Measurements from ENCODE around the gene TPM3.
"Not testable (repeated sequence)": the region's sequence is repeated elsewhere in the genome, so short reads cannot be mapped to it uniquely, and the experiment has no call there.

Gene TPM3

DNA sequence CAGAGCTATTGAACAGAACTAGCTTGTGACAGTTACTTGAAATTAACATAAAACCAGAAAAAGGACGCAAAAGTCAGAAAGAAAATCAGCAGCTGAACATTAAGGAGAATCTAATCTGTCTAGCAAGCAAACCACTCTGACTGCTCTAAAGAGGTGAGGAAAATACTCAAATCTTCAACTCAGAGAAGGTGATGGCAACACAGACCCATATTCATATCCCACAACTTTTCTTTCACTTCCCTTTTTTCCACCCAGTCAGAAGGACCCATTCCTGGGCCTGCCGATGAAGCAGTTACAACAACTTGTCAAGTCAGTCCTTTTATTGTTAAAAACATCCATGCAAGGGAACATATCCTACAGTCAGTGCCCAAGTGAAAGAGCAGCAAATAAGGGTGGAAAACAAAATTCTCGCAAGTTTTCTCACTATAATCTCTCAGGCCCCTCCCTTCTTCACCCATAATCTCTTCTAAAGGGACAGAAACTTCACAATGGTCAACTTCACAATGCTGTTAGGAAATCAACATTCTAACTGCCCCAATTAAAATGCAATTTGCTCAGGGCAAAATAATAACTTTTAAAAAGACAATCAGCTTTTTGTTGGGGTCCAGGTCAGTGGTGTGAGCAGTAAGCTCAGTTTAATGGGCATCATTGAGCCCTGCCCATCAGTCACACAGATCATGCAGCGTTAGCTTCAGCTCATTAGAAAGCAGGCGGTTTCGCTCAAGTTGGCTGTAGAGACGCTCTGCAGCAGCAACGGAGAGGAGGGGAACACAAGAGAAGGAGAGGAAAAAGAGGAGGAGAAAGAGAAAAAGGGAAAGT lies 33.4 kb downstream of the TPM3 start:
- no peak for DNase-seq

DNA sequence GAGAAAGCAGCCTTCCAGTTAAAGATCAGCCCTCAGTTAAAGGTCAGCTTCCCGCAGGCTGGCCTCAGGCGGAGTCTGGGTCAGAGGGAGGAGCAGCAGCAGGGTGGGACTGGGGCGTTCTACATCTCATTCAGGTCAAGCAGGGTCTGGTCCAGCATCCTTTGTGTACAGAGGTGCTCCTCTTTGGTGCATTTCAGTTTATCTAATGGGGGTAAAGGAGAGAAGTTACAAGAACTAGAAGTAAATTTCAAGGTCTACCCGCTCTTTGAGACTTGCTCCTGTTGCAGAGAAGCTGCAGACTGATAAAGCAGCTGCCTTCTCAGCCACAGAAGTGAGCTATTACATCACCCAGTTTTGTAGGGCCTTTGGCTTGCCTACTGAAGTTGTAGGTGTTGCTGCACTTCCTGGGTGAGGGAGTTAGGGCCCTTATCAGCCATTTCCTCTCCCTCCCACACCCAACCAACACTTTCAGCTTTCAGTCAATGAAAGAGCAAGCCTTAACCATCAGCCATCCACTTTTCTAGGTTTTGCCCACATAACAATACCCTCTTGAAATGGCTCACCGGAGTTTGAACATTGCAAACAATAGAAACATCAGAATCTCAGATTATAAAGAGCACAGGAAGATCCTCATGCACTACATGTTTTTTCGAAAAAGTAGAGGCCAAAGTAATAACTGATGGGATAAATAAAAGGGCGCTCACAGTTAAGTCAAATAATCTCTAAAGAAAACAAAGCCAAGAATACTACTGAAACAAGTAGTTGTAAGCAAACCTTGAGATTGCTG lies 34.2 kb downstream of the TPM3 start:
- no peak for DNase-seq

DNA sequence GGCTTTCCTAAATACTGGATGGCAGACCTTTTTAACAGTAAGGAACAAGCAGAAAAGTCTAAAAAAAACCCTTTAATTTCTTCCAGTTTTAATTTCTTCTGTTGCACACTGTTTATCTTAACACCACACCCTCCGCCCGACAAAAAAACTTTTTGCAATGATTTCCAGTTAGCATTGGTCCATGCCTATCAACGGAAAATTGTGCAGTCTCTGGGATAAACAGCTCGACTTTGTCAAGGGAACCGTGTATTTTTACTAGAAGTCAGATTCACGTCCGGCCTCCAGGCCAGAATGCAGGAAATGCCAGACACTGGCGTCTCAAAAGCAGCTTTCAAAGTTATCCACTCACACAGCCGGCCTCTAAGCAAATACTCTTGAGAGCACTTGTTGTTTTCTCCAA lies 36.6 kb downstream of the TPM3 start:
- peak; percentile 31 for DNase-seq

DNA sequence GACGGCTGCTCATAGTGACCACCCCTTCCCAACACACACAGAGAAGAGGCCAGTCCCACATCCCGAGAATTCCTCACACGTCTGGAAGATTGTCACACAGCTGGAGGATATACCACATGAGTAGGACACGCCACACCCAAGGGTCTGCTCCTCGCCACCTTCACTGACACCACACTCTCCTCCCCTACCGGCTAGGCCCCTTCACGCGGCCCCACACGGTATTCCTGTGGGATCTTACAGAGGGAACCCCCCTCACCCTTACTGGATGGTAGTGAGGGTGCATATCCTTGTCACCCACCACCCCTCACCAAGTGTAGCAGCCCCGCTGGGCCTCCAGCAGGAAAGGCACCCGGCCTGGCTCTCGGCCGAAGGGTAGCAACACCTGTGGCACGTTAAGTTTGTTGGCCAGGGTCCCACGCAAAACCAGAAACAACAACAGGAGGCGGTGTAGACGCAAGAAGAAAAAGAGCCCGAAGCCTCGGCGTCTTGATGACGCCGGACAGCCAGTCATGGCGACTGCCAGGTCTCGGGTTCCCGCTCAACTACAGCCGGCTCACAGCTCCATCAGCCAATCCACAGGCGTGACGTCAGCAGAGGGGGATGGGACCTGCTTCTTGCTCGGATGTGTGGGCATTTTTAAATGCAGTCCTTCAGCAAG lies 37.2 kb downstream of the TPM3 start, which contains the start of gene NUP210L:
Gene NUP210L, minus strand, starts transcription at position 540 of the 658 bp plus-strand sequence.
- DNase-seq: no peak

DNA sequence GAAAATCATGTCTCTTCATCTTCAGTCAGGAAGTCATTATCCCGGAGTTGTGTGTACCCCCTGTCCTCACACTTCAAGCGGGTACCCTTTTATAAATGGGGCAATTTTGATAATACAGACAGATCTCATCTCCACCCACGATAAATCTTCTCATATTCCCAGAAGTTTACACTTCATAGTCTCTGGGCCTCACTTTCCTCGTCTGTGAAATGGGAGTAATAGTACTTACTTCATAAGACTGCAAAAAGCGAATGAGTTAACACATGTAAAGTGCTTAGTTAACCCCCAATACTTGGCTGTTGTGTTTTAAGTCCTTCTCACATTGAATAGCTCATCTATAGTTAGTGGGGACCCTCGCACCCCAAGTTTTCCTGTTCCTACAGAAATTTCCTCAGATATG lies 37.8 kb downstream of the TPM3 start:
- DNase-seq: no peak

DNA sequence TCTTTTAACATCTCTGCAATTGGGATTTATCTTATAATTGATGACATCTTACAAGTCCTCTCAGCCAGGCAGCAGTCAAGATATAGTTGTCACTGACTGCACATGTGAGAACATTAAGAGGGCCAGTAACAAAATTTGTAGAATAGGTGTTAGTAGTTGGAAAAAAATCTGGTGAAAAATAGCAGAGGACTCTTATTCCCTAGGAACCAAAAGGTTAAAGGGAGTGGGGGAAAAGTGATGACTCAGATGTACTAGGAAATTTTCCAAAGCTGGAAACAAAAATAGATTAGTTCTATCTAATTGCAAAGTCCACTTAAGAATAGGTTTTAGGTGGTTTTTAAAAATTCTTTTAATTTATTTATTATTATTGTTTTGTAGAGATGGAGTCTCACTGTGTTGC lies 40.6 kb downstream of the TPM3 start:
- no peak for DNase-seq

DNA sequence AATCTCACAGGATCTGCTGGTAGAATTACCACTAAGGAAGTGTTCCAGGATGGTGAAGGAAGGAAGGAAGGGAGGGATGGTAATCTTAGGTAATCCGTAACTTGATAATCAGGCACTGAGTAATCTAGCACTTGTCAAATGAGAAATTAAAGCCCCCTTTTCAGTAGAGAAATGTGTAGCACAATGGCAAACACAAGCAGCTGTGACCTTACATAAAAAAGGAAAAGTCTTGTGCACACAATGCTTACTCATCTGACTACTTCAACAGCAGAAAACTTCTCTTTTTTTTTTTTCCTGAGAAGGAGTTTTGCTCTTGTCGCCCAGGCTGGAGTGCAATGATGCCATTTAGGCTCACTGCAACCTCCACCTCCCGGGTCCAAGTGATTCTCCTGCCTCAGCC lies 43.1 kb downstream of the TPM3 start:
- DNase-seq: no peak

DNA sequence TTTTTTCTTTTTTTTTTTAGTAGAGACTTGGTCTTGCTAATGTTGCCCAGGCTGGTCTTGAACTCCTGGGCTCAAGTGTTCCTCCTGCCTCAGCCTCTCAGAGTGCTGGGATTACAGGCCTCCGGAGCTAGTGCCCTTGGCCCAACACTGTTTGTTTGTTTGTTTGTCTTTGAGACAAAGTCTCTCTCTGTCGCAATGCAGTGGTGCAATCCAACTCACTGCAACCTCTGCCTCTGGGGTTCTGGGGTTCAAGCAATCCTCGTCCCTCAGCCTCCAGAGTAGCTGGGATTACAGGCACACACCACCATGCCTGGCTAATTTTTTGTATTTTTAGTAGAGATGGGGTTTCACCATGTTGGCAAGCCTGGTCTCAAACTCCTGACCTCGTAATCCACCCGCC lies 44.4 kb downstream of the TPM3 start:
- DNase-seq: not testable (repeated sequence)

DNA sequence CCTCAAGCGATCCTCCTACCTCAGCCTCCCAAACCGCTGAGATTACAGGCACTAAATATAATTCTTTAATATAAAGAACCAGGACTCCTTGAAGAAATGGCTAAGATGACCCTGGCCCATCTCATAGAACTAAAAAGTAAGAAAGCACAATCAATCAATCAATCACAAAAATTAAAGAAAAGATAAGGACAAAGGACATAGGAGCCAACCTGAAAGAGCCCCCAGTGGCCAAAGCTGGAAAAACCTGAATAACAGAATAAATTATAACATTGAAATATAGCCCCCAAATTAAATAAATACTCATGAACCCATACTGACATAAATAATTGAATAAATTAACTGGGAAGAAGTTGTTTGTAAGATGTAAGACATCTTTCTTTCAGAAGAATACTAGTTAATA lies 45.9 kb downstream of the TPM3 start:
- DNase-seq: no peak

DNA sequence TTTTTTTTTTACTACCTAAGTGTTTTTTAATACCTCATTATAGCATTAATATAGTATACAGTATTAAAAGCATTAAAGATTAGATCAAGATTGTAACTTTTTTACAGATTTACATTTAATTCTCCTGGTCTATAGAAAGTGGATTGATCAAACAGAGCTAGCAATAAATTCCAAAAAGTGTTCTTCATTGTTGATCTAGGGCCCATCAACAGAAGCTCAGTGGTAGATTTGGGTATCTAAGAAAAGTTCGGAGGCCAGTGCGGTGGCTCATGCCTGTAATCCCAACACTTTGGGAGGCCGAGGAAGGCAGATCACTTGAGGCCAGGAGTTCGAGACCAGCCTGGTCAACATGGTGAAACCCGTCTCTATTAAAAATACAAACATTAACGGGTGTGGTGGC lies 49.5 kb downstream of the TPM3 start:
- no peak for DNase-seq

DNA sequence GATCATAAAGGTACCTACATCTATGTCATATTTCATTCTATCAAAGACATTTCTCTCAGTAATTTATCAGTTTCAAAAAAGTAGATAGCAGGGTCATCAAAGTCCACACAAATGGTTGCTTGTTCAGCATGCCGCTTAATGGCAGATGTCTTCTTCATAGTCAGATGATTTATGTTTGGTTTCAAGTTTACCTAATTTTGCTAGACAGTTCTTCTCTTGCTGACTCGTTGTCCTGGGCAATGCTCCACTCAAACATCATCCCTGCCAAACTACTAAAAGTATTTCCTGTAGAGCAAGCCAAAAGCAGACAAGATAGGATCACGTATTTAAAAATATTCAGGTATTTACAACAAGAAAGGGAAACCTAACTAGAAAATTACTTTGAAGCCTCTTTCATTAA lies 50.7 kb downstream of the TPM3 start:
- no peak for DNase-seq

DNA sequence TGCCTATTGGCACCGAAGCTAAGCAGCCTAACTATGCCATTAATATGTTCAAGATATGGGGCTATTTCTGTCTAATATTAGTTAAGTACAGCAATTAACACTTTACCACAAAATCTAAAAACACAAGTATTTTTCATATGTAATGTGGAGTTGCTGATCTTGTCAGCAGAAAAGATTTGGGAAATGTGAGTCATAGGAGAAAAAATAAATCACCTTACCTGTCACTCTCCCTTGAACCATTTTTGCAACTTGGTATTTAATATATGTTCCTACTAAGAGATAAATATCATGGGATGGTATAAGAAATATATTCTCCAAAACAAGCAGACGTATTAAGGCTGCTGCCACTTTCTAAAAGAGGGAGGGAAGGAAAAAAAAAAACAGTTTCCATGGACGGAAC lies 54.0 kb downstream of the TPM3 start:
- no peak for DNase-seq

DNA sequence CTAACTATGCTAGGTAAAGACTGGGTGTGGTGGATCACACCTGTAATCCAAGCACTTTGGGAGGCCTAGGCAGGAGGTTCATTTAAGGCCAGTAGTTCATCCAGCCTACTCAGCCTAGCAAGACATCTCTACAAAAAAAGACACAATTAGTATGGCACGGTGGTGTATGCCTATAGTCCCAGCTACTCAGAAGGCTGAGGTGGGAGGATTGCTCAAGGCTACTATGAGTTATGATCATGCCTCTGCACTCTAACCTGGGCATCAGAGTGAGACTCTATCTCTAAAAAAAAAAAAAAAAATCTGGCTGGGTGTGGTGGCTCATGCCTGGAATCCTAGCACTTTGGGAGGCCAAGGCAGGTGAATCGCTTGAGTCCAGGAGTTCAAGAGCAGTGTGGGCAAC lies 58.6 kb downstream of the TPM3 start:
- DNase-seq: no peak

DNA sequence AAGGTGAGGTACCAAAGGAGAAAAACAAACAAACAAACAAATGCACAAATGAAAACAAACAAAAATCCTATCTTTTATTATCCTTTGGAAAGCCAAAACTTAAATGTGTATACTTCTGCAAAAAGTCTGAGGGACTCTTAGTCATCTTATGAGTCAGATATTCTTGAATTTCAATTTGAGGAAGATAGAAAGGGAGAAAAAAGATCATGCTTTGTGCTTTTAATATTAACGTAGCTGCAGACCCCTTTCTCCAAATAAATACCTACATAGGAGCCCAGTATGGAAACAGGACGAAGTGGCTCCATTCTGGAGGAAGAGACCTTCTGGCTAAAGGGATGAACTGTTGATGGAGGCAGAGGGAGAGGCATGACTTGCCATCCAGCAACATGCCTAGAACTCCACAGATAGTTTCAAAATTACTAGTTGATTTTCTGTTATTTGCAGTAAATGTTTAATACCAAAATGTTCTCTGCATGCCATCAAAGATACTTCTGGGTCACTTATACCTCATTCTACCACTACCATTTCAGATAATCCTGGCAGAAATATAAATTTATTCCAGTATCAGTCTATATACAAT lies 62.4 kb downstream of the TPM3 start:
- DNase-seq: no peak

DNA sequence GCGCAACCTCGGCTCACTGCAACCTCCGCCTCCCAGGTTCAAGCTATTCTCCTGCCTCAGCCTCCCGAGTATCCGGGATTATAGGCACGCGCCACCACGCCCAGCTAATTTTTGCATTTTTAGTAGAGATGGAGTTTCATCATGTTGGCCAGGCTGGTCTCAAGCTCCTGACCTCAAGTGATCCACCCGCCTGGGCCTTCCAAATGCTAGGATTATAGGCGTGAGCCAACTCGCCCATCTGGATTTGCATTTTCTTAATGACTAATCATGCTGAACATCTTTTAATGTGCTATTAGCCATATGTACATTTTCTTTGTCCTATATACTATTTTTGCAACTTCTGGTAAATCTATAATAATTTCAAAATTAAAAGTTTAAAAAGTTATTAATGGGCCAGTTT lies 68.7 kb downstream of the TPM3 start:
- DNase-seq: not testable (repeated sequence)

DNA sequence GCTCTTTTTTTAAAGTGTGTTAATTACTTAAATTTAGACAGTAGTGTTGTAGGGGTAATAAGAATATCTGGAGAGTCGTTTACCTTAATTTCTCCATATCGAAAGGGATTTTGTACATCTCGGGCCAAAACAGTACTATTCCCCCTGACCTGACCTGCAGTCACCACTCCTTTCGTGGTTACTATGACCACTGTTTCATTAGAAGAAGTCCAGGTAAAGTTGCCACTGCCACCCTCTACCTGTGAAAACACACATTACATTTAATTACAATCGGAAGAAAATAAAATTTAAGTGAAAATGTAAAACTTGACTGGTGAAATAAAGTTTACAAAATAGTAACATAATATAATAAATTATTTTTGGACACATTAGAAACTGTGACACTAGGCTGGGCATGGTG lies 74.3 kb downstream of the TPM3 start:
- no peak for DNase-seq

DNA sequence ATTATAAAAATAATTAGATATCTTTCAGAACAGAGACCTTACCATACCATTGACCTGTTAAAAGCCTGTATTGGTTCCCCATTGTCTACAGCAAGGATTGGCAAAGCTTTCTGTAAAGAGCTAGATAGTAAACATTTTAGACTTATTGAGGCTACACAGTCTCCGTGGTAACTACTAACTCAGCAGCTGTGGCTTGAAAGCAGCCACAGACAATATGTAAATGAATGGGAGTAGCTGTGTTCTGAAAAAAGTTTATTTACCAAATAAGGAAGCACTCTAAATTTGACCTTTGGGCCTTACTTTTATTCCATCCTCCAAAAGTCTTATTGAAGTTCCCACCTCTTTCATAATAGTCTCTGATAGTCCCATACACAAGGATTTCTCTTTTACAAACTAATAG lies 76.7 kb downstream of the TPM3 start:
- DNase-seq: no peak
